ENCODE measurements around the gene KRTAP5-2. TPM values are rescaled to one million over a fixed set of nuclear protein-coding genes. Genes with fewer than 3 reads are reported as not detected.

The KRTAP5-2 gene
- total RNA-seq, 4 donors from 2014 or later, result not detected

DNA sequence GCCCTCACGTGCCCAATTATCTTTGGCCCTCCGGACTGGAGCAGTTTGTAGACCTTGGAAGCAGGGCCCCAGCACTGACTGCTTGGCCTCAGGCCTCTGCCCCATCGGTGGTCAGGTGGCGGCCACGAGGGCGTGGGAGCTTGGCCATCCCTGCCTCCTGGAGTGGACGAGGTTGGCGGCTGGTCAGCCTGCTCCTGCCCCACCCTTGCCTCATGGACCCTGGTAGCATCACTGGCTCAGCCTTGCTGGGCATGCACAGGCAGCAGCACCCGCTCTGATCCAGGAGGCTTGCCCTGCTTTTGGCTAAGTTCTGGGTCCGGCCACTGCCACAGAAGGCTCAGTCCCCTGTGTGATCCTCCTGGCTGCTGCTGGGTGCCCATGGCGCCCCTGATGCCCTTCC, 6.1 kb upstream of the KRTAP5-2 start:
- TF ChIP-seq, protein P1, sequence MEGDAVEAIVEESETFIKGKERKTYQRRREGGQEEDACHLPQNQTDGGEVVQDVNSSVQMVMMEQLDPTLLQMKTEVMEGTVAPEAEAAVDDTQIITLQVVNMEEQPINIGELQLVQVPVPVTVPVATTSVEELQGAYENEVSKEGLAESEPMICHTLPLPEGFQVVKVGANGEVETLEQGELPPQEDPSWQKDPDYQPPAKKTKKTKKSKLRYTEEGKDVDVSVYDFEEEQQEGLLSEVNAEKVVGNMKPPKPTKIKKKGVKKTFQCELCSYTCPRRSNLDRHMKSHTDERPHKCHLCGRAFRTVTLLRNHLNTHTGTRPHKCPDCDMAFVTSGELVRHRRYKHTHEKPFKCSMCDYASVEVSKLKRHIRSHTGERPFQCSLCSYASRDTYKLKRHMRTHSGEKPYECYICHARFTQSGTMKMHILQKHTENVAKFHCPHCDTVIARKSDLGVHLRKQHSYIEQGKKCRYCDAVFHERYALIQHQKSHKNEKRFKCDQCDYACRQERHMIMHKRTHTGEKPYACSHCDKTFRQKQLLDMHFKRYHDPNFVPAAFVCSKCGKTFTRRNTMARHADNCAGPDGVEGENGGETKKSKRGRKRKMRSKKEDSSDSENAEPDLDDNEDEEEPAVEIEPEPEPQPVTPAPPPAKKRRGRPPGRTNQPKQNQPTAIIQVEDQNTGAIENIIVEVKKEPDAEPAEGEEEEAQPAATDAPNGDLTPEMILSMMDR (IDR thresholded peaks at IDR 0.05; ENCODE audit: low read depth), result no peak

DNA sequence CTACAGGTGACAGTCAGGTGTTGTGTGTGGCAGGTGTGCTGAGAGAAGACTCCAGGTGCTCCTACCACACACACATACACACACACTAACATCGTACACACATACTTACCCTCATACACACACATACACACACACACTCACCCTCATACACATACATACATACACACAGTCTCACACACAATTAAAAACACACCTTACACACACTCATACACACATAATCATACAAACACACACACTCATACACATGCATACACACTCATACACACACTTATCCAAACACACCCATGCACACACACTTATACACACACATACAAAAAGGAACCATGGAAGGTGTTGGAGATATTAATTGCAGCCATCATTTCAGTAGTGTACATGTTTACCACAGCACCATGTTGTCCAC, 5.5 kb upstream of the KRTAP5-2 start:
- TF ChIP-seq, protein P1 (IDR thresholded peaks at IDR 0.05; ENCODE audit: low read depth), result no peak

DNA sequence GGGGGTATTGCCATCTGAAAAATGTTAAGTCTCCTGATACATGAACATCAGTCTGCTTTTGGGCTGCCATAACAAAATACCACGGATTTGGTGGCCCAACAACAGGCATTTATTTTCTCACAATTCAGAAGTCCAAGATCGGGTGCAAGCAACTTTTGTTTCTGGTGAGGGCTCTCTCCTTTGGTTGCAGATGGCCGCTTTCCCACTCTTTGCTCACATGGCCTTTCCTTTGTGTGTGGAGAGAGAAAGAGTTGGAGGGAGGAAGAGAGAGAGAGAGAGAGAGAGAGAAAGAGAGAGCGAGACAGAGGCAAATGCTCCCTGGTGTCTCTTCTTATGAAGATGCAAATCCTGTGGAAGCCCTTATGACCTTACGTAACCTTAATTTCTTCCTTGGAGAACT, 2.5 kb upstream of the KRTAP5-2 start:
- TF ChIP-seq, protein P1 (IDR thresholded peaks at IDR 0.05; ENCODE audit: low read depth), result no peak

DNA sequence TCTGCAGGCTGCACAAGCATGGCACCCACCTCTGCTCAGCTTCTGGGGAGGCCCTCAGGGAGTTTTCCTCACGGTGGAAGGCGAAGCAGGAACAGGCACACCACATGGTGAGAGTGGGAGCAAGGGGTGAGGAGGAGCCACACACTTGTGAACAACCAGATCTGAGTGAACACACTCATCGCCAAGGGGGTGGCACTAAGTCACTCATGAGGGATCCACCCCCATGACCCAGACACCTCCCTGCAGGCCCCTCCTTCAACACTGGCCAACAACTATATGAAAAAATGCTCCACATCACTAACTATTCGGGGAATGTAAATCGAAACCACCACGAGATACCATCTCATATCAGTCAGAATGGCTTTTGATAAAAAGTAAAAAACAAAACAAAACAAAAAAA, 722 bp upstream of the KRTAP5-2 start:
- TF ChIP-seq, protein P1 (IDR thresholded peaks at IDR 0.05; ENCODE audit: low read depth), result no peak

DNA sequence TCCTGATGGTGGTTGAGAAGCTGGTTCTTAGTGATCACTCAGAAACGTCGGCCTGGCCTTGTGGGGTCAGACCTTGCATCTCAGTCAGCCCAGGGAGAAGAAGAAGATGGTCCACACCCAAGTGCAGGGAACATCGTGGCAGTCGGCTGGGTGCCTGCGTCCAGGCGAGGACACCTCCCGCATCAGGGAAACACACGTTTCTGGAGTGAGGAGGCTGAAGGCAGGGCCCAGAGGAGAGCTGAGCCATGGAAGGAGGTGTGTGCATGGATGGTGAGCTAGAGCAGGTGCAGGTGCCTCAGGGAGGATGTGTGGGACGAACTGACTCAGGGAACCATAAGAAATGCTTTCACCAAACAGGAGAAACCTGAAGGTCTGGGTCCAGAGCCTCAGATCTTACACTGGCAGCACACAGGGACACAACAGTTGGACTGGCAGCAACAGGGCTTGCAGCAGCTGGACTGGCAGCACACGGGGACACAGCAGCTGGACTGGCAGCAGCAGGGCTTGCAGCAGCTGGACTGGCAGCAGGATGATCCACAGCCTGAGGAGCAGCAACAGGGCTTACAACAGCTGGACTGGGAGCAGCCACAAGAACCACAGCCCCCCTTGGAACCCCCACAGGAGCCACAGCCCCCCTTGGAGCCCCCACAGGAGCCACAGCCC, 632 bp downstream of the KRTAP5-2 start:
- TF ChIP-seq, protein P1 (IDR thresholded peaks at IDR 0.05; ENCODE audit: low read depth), result no peak

DNA sequence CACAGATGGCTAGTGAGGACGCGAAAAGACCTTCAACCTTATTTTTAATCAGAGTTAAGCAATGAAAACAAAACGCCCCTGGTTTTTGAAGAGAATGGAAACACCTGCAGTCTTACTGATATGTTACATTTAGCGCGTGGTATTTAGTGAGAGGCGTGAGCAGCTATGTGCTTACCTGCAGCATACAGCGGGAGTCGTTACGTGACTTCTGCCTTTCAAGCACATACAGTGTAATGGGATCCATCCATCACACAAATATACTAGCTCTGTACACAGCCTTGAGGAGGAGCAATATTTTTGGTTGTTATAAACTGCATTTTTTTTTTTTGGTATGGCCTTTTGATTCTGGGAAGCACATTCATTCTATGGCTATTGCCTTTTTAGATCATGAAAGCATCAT, 5.5 kb downstream of the KRTAP5-2 start:
- TF ChIP-seq, protein P1 (IDR thresholded peaks at IDR 0.05; ENCODE audit: low read depth), result no peak

DNA sequence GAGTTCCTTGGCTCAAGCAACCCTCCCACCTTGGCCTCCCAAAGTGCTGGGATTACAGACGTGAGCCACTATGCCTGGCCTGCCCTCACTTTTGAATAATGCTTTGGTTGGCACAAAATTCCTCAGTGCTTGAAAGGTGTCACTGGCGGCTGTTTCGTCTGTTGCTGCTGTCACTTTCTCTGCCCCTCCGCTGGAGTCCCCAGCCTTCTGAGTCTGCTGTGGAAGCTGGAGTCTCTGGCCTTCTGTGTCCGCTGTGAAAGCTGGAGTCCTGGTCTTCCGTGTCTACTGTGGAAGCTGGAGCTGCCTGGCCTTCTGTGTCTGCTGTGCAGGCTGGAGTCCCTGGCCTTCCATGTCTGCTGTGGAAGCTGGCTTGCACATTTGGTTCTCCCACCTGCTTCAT, 8.1 kb downstream of the KRTAP5-2 start:
- TF ChIP-seq, protein P1 (IDR thresholded peaks at IDR 0.05; ENCODE audit: low read depth), result no peak
